Heart left ventricle (tissue), 16 donors: ENCODE measurements around the gene PTPRO. TPM values are rescaled to one million over a fixed set of nuclear protein-coding genes. Genes with fewer than 3 reads are reported as not detected.

ENCODE experiments used
- ATAC-seq, 4 donors: fragments of 200-7000 bp; cut with Tn5 transposase; one replicate each; pipeline ENCODE4 v1.9.1; 2020 to 2022; ENCODE audit warnings: moderate library complexity in 4 of 4, mild to moderate bottlenecking in 3 of 4, moderate number of reproducible peaks in 1 of 4
- DNase-seq, 5 donors: peaks; one replicate each; pipeline ENCODE4 v3.0.0-alpha.2; 2020
- H3K27ac ChIP-seq, 12 donors: fragments of 200-600 bp; sonication (generic) in 4 of 12; one replicate each; pipeline versions ENCODE4 v1.5.0 to v1.8.0; 2016 to 2022; ENCODE audit warnings: mild to moderate bottlenecking in 2 of 12
- H3K27me3 ChIP-seq, 9 donors: fragments of 200-600 bp; sonication (generic) in 2 of 9; one replicate each; pipeline versions ENCODE4 v1.5.1 to v1.8.0; 2016 to 2022; ENCODE audit warnings: mild to moderate bottlenecking in 3 of 9
- H3K36me3 ChIP-seq, 9 donors: fragments of 200-600 bp; sonication (generic) in 2 of 9; one replicate each; pipeline versions ENCODE4 v1.5.0 to v1.8.0; 2018 to 2022; ENCODE audit warnings: mild to moderate bottlenecking in 2 of 9
- H3K4me1 ChIP-seq, 12 donors: fragments of 200-600 bp; sonication (generic) in 4 of 12; one replicate each; pipeline versions ENCODE4 v1.5.0 to v1.8.0; 2016 to 2022; ENCODE audit warnings: mild to moderate bottlenecking in 3 of 12
- H3K4me3 ChIP-seq, 12 donors: fragments of 200-600 bp; sonication (generic) in 4 of 12; one replicate each; pipeline versions ENCODE4 v1.5.0 to v1.8.0; 2017 to 2022; ENCODE audit warnings: mild to moderate bottlenecking in 9 of 12, moderate library complexity in 4 of 12
- H3K9me3 ChIP-seq, 12 donors: fragments of 200-600 bp; sonication (generic) in 4 of 12; one replicate each; pipeline versions ENCODE4 v1.5.0 to v1.8.0; 2016 to 2022; ENCODE audit warnings: mild to moderate bottlenecking in 1 of 12
- CTCF ChIP-seq, 12 donors: fragments of 200-600 bp; sonication (generic) in 4 of 12; IDR thresholded peaks; one replicate each; pipeline versions ENCODE4 v1.5.0 to v1.8.0; 2018 to 2022; ENCODE audit warnings: antibody characterized with exemption in 12 of 12, mild to moderate bottlenecking in 5 of 12
- POLR2A ChIP-seq, 2 donors: fragments of 450-650 bp; IDR thresholded peaks; one replicate each; pipeline ENCODE4 v1.6.1; 2017; ENCODE audit warnings: antibody characterized with exemption in 2 of 2, mild to moderate bottlenecking in 2 of 2, moderate library complexity in 2 of 2
- WGBS, 4 donors: extraction: QIAGEN DNeasy Blood & Tissue Kit in 2 of 4; methylation state at CpG; one replicate each; pipeline versions ENCODE4 v1.1.5 to v1.1.7; 2013 to 2018; 5-methylcytosine and 5-hydroxymethylcytosine counted together
- intact Hi-C, 10 donors: fragments of 100-400 bp; cut with DNase I; formaldehyde crosslinking; loops; one replicate each; pipeline versions ENCODE4 v1.11.1 to v1.14.2; 2022
- polyA plus RNA-seq, 2 donors: library from polyadenylated mRNA; stranded (reverse); fragments of 200-250 nt; gene quantifications; one replicate each; pipeline ENCODE4 v1.2.3, GENCODE V29; 2013
- total RNA-seq, 9 donors: library from RNA; depleted of rRNA in 2 of 9; stranded (reverse); fragments of >200 nt in 2 of 9; fragmentation: NEBNext Ultra II Directional in 3 of 9; extraction: Animal tissue kit (Norgen Biotek cat#: 25700) in 3 of 9; gene quantifications; one replicate each; pipeline versions ENCODE4 v1.1.0 to v1.2.4, GENCODE V29; 2016 to 2023
- donor health status: ischemic (EF 13 %, LVEDD 7.1; RV severe dilation, severe dysfunction).
- donor health status: healthy with polysubstance abuse.
- donor health status: DM: no; HTN: yes; CAD: no.
- donor health status: DM: no; HTN: no; CAD: no.
- donor health status: ischemic (EF 25% LVEDD 6.9; RV normal size, moderate dysfunction).
- donor health status: ischemic (EF 25% LVEDD 5.7; RV mildly dilated, moderate dysfunction).
- donor health status: healthy.
- donor health status: DM: yes; HTN: yes; CAD: no.
- donor health status: ischemic (EF 35%, LVEDD 5.7; RV mildly dilated, moderate dysfunction).
- donor health status: nonischemic (EF 11% LVEDD 7.7; RV severe dilation, severe dysfunction).
- donor health status: DM: yes; HTN: yes; CAD: no.
- donor health status: PGD.
- donor health status: ischemic (EF 29% LVEDD 5.4; RV normal size, mild dysfunction).
- donor health status: nonischemic (EF 23%, LVEDD 6.1; RV moderate dilation, normal function).

The PTPRO gene
- total and polyA plus RNA-seq, 11 donors = 0.20 to 9.3 (median 0.57) TPM

- Histone ChIP-seq H3K27me3 (no peaks in the 10 kb centered on the region), H3K36me3 (peaks cover 0 to 19% (median 8%) of the 10 kb centered on the region in 9 donors), H3K27ac (peak overlapping the region in 6 of 12 donors; percentile 22 to 77 (median 58)), H3K4me3 (no peak overlapping the region), H3K4me1 (peaks cover 0 to 69% (median 25%) of the 10 kb centered on the region in 12 donors), H3K9me3 (no peaks in the 10 kb centered on the region)
- ATAC-seq = no peak
- intact Hi-C loops = loop anchor here in 2 of 10 donors (5.0 to 10.0 kb wide), 2 partner anchors 152 to 154 kb away; partner anchors contain the start of gene EPS8 (in 2 of the 2)
- no peak for DNase-seq
- WGBS, 4 donors = 88 to 97% (median 92%) methylated on average over 1 of the region's 1 CpG
- TF ChIP-seq CTCF (IDR thresholded peaks at IDR 0.05) (no peak), POLR2A (IDR thresholded peaks at IDR 0.05) (no peak)
Observed at GRCh38 chr12:15633201-15633600, 310.9 kb downstream of the PTPRO start.

- intact Hi-C loops = loop anchor here in 2 of 10 donors (5.0 to 10.0 kb wide), 2 partner anchors 151 to 153 kb away; partner anchors contain the start of gene EPS8 (in 2 of the 2)
- peak in 2 of 4 donors; percentile 47 to 53 for ATAC-seq
- peak overlapping the region in 11 of 12 donors; percentile 7 to 77 (median 41) for H3K27ac ChIP-seq
- peaks cover 0 to 20% (median 8%) of the 10 kb centered on the region in 9 donors for H3K36me3 ChIP-seq
- no peak overlapping the region for H3K4me3 ChIP-seq
- 81 to 86% (median 85%) methylated on average over 4 of the region's 4 CpGs for WGBS, 4 donors
- peaks cover 0 to 69% (median 19%) of the 10 kb centered on the region in 12 donors for H3K4me1 ChIP-seq
- no peaks in the 10 kb centered on the region for H3K27me3 ChIP-seq
- no peak for TF ChIP-seq CTCF (IDR thresholded peaks at IDR 0.05)
- TF ChIP-seq POLR2A (IDR thresholded peaks at IDR 0.05) = no peak
- H3K9me3 ChIP-seq = no peaks in the 10 kb centered on the region
- DNase-seq = peak in 1 of 5 donors; percentile 34
Observed at GRCh38 chr12:15634010-15634683, 311.8 kb downstream of the PTPRO start.

GRCh38 chr12:15636060-15636890 lies 314.0 kb downstream of the PTPRO start:
- H3K4me1 ChIP-seq = peaks cover 0 to 54% (median 6%) of the 10 kb centered on the region in 12 donors
- H3K27ac ChIP-seq = peak overlapping the region in 3 of 12 donors; percentile 12 to 52 (median 17)
- DNase-seq = no peak
- 85 to 93% (median 89%) methylated on average over 1 of the region's 1 CpG for whole genome bisulfite sequencing, 4 donors
- TF ChIP-seq CTCF (IDR thresholded peaks at IDR 0.05) = no peak
- no peak for TF ChIP-seq POLR2A (IDR thresholded peaks at IDR 0.05)
- peaks cover 0 to 33% (median 17%) of the 10 kb centered on the region in 9 donors for H3K36me3 ChIP-seq
- no peaks in the 10 kb centered on the region for H3K9me3 ChIP-seq
- no peak for ATAC-seq
- H3K4me3 ChIP-seq = no peak overlapping the region
- H3K27me3 ChIP-seq = no peaks in the 10 kb centered on the region
- intact Hi-C loops = loop anchor here in 1 of 10 donors (10.0 kb wide), 1 partner anchor 149 kb away; the partner anchor contains the start of gene EPS8
